Endometrial microvascular endothelial cells (primary cell): ENCODE results near the gene LAMA1. TPM values are rescaled to one million over a fixed set of nuclear protein-coding genes. Genes with fewer than 3 reads are reported as not detected.

Experiments used
- in situ Hi-C: cut with HindIII; loops from 2 replicates; pipeline ENCODE4 v1.10.0; 2017; ENCODE audit warnings: low sequenced_read_pairs, low pct_unique_long_range_greater_than_20kb; ENCODE audit errors: inconsistent ontology term
- total RNA-seq: library from RNA; depleted of rRNA; stranded (reverse); fragments of >200 nt; gene quantifications from one replicate; pipeline ENCODE4 v1.2.3, GENCODE V29; 2015; ENCODE audit errors: inconsistent ontology term

LAMA1 gene
- total RNA-seq, 1 donor from 2014 or later = 0.19 TPM

DNA sequence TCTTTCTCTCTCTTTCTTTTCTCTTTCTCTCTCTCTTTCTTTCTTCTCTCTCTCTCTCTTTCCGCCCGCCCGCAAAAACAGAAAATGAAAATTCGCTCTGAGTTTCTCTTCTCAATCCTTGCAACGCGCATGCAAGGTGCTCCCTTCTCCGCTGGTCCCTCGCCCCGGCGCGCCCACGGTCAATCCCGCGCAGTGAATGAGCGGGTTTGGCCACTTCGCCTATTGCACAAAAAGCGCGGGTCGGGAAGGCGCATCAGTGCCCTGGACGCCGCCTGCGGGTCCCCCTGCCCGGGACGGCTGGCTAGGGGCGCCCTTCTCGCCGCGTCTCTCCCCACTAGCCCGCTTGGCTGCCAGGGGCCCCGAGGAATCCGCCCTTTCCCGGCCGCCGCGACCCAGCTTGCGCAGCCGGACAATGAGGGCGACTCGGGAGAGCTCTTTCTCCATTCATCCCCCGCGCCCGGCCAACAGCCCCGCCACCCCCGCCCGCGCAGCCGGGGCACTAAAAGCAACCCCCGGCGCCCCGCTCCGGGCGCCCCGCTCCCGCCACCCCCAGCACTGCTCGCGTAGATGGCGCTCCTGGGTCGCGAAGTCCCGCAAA lies 706 bp downstream of the LAMA1 start:
- in situ Hi-C loops = no loop called here

DNA sequence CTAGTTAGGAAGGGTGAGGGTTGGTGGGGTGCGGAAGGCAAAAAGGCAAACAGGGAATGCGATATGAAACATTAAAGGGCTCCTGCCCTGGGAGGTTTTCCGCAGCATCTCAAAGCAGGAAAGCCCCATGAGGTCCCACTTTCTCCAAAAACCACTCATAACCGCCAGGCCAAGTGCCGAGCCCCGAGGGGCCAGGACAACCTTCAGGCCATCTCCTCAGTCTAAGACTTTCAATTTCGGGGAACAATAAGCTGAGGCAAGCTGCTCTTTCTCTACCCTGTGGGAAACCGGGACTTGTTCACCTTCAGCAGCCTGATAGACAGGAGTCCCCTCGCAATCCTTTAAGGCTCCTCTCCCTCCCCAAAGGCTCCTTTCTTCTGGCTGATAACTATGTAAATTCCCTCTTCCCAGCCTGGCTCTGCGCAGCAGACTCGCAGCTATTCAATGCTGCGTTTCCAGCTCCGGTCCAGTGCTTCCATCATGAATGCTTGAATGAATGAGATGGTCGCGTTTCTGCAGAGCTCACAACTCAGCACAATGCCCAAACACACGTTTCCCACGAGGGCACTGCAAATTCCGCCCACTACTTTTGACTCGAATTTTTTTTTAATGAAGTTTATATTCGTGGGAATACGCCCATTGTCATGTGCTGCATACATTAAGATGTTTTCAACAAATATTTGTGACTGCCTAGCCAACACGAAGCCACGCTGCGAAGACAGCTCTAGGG lies 1.4 kb downstream of the LAMA1 start:
- in situ Hi-C loops = no loop called here

GRCh38 chr18:7112936-7113335 lies 4.7 kb downstream of the LAMA1 start:
- in situ Hi-C loops = no loop called here

GRCh38 chr18:7111134-7111533 lies 6.5 kb downstream of the LAMA1 start:
- in situ Hi-C loops = no loop called here

DNA sequence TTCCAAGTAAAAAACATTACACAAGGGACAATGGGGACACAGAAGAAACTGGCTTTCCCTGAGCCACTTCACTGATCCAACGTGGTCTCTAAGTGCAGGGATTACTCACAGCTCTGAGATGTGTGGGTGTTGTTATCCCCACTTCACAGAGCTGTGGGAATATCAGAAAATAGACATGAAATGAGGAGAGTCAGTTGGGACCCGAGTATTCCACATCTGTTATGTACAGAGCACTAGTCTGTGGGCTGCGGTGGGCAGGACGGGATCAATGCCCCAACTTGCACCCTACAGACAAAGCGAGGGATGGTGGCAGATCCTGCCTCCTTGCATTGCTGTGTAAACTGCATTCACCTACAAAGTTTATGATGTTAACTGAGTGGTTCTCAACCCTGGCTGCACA lies 11.7 kb downstream of the LAMA1 start:
- in situ Hi-C loops = no loop called here

- in situ Hi-C loops = no loop called here
These were observed 12.3 kb downstream of the LAMA1 start for GRCh38 chr18:7105268-7105667.

GRCh38 chr18:7104649-7105048 lies 12.9 kb downstream of the LAMA1 start:
- in situ Hi-C loops = no loop called here

DNA sequence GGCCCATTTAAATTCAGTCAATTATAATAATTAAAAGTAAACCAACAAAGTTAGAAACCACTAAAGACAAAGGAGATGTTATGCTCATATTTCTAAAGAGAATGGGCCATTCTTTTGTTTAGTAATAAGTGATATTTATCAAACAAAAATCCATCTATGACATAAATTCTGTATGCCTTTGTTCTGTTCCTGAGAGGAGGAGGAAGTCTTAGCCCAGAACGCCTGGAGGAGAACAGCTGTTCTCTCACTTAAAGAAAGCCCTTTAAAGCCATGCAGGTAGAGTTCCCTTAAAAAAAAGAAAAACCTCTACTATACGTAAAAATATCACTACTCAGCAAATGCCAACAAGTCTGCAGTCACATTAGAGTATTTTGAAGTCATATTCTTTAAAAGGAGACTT lies 15.5 kb downstream of the LAMA1 start:
- in situ Hi-C loops = no loop called here

DNA sequence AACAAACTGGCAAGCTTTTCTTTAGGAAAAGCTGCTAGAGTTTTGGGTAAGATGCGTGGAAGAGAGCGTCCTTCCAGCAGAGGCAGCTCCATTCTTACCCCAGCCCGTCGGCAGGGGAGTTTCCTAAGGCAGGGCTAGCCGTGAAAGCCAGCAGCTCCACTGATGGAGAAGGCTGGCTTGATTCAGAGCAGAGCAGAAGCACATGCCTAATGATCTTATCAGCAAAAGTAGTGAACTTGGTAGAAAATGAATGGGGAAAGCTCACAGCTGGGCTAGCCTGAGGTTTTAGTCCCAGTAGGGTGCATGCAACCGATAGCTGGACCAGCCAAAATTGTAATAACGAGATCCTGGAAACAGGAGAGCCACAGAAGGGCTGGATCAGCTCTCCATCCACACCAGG lies 20.8 kb downstream of the LAMA1 start:
- in situ Hi-C loops = no loop called here

GRCh38 chr18:7094427-7094826 lies 23.2 kb downstream of the LAMA1 start:
- in situ Hi-C loops = no loop called here

DNA sequence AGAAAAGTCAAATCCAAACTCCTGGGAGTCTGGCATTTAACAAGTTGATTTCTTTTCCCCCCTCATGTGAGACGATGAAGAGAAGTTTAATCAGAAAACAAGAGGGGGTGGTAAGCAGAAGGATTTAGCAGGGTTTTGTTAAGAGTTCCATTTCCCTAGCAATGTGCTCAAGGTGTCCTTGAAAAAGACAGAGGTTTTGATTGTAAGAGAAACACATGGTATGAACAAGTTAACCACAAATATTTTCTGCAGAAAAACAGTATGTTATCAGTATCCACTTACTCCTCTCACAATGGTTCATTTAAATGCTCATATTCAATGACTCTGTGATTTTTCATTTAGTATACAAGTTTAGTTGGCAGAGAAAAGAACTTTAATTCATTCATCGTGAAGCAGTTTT lies 26.8 kb downstream of the LAMA1 start:
- in situ Hi-C loops = no loop called here

- in situ Hi-C loops = no loop called here
These were observed 28.2 kb downstream of the LAMA1 start for GRCh38 chr18:7089369-7089768.

GRCh38 chr18:7084080-7085065 lies 33.2 kb downstream of the LAMA1 start:
- in situ Hi-C loops = no loop called here

DNA sequence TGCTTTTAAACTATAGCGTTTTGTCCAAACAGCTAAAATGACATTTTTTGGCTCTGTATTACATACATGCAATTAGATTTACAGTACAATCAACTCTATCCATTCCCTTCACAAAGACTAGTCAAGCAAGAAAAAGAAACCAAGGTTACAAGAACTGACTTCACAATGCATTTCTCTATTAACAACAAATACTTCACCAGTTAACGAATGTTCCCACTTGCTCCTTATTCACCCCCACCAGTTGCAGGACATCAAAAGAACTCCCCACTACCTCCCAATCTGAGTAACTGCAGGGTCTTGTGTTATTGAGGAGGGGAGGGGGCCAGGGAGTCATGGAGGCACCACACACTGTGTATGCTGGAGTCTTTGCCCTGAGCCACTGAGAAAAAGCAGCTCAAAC lies 34.9 kb downstream of the LAMA1 start:
- in situ Hi-C loops = no loop called here

DNA sequence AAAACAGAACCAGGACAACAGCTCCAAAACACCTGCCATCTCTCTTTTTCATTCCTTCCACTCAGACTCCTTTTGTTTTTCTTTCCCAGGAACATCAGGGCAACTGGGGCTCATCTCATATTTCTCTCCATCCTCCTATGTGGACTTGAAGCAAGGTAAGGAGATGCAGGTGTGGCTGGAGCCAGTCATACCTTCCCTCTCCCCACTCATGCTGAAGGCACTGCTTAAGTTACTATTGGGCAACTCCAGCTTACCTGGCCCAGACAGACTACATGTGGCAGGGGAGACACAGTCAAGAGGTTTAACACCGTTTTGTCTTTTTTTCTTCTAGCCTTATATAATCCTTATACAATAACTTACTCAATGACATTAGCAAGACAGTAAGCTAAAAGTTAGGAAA lies 38.4 kb downstream of the LAMA1 start:
- in situ Hi-C loops = no loop called here

DNA sequence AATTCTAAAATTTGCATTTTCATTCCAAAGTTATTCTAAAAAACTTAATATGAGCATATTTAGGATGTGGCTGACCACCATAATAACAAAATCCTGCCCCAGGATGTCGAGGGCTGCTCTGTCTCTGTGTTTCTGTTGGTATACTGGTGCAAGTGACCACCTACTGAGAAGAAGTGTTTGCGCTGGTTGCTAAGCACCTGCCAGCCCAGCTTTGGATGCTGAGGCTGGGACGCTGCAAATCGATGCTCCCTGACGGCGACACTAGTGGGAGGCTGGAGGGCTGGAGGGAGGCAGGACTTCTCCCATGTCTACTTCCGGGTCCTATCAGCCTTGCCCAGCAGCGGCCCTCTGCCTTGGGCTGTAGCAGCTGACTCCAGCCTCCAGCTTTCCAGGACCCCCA lies 45.0 kb downstream of the LAMA1 start:
- in situ Hi-C loops = no loop called here

- in situ Hi-C loops = no loop called here
These were observed 46.0 kb downstream of the LAMA1 start for GRCh38 chr18:7071600-7071999.

DNA sequence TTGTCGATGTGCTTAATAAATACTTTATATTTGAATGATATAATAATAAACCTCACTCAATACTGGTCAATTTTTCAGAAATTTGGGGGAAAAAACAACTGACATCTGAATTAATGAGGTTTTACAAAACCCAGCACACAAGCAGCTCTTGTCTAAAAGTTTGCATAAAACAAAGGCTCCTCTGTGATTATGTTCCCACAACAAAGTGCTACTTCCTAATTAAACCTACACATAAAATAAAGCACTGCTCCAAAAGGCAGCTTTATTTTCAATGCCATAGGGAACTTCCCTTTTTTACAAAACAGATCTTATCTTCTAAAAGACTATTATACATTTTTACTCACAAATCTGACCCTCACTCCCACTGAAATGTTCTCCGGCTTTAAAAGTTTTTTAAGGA lies 47.1 kb downstream of the LAMA1 start:
- in situ Hi-C loops = no loop called here

GRCh38 chr18:7068871-7069590 lies 48.6 kb downstream of the LAMA1 start:
- in situ Hi-C loops = no loop called here
